Measurements from ENCODE around the gene PRELP.

GRCh38 chr1:203534012-203534411 is 58.4 kb downstream of the PRELP start:
- no peak for TF ChIP-seq CTCF (IDR thresholded peaks at IDR 0.05)
- TF ChIP-seq POLR2A (IDR thresholded peaks at IDR 0.05), result no peak

Data from breast epithelium (tissue), 3 donors.